HUDEP-2 (cell line): Measurements from ENCODE around the gene HMG20A.

Experiments
- DNase-seq, 76 experiments: peaks; one replicate each; lab custom pipeline; 2025; ENCODE audit not compliant: unreplicated experiment in 76 of 76; lab: John Stamatoyannopoulos, UW

The HMG20A gene

GRCh38 chr15:77495838-77496596 lies 75.3 kb downstream of the HMG20A start:
- no peak for DNase-seq

DNA sequence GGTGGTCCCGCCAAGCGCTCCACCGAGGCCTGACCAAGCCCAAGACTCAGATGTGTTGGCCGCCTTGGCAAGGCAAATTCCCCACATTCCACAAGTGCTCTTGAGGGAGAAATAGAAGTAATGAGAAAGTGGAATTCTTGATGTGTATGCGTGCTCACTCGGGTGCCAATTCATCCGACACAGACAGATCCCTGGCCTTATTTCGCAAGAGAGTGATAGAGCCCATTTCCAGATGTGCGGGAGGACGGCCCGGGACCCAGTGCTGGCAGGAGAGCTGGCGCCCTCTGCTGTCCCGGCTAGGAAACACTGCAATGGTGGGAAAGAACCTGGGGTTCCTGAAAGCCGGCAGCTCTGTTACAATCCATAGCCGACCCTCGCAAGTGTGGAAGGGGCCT lies 76.0 kb downstream of the HMG20A start:
- peak in 61 of 76 experiments; percentile 5 to 70 (median 51) for DNase-seq

GRCh38 chr15:77497110-77497737 lies 76.5 kb downstream of the HMG20A start:
- DNase-seq = no peak

GRCh38 chr15:77497942-77498361 lies 77.3 kb downstream of the HMG20A start:
- DNase-seq = no peak

DNA sequence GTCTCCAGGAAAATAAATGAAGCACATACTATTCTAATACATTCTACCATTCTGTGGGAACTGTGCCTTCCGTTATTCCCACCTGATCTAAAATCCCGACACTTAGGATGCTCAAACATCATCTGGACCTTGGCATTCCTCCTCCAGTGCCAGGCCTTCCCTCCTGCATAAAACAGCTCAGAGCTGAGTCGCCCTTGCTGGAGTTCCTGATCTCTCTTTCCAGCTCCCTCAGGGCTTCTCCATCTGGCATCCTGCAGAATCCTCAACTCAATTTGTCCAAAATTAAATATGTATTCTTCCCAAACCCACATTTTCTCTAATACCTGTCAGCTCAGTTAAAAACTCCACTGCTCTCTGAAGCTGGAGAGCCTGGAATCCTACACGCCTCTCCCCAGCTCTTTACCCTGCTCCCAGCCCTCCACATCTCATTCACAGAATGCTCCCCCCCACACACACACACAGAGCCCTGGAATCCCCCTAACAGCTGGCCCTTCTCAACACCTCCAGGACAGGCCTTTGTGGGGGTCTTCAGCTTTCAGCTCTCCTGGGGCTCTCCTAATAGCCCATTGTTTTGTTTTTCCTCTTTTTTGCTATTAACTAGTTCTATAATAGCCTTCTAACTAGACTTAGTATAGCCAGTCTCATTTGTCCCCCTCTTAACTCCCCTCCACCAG lies 78.5 kb downstream of the HMG20A start:
- no peak for DNase-seq

GRCh38 chr15:77500989-77501388 lies 80.3 kb downstream of the HMG20A start:
- no peak for DNase-seq

- no peak for DNase-seq
Observed at GRCh38 chr15:77502379-77503095, 81.8 kb downstream of the HMG20A start.

GRCh38 chr15:77503240-77503639 lies 82.6 kb downstream of the HMG20A start:
- DNase-seq = no peak

- no peak for DNase-seq
Observed at GRCh38 chr15:77503764-77504163, 83.1 kb downstream of the HMG20A start.

GRCh38 chr15:77504306-77504705 lies 83.6 kb downstream of the HMG20A start:
- no peak for DNase-seq

DNA sequence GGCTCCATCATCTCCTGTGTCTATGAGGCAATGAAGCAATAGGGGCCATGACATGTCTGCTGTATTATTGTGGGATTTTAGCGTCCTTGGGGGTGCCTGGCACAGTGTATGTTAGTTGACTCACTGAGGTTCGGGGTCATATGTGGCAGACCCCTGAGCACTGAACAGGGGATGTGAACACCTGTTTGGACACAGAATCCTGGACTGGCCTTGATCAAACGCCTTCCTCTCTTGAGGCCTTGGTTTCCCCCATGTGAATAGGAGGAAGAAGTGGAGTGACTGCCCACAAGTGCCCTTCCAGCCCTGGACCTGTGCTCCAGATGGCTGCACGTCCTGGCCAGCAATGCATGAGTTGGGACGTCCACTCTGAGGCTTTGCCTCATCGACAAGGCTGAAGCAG lies 84.2 kb downstream of the HMG20A start:
- DNase-seq = no peak

- DNase-seq = no peak
Observed at GRCh38 chr15:77505556-77505955, 84.9 kb downstream of the HMG20A start.

GRCh38 chr15:77506311-77507142 lies 85.8 kb downstream of the HMG20A start:
- no peak for DNase-seq

- peak in 1 of 76 experiments; percentile 8 for DNase-seq
Observed at GRCh38 chr15:77507143-77507897, 86.6 kb downstream of the HMG20A start.

DNA sequence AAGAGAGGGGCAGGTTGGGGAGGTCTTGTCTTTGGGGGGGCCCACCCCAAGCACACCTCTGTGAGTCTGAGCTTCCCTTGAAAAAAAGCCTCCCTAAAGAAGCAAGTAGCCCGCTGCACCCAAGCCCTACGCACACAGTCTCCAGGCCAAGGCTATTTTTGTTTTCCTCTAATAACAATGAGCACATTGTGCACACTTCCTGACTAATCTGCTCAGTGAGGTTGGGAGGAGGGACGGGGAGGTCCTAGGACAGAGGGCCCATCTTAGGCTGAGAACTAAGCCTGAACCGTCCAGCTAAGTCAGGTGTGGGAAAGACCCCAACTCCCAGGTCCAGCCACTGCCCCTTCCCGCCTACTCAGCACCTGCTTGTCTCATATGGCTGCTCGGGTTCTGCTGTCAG lies 87.2 kb downstream of the HMG20A start:
- DNase-seq = no peak

DNA sequence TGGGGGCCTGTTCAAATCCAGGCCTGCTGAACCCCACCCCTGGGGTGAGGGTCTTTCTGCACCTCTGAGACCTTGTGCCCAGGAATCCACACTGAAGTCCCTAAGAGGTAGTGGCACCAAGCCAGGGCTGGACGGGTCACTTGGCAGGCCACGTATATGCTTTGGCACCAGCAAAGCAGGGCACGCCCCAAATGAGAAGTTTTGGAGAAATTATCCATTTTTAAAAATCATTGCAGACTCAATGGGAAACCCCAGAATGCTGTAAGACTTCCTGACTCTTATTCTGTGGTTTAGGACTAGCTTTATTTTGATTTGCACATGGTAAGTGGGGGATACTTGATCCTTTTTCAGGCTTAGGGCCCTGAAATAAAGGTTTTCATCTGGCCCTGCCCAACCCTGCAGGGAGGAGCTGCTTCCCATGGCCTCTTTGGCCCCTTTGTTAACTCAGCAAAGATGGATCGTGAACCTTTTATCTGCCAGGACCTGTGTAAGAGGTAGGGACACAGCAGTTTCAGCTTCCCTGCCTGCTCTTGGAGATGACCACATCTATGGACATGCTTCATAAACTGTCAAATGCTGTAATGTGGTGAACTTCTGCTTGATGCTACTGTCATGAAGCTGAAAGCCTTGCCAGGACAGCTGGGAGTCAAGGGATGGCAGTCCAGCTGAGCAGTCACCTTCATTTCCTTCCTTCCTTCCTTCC lies 88.0 kb downstream of the HMG20A start:
- DNase-seq = no peak

GRCh38 chr15:77510066-77511057 lies 89.7 kb downstream of the HMG20A start:
- DNase-seq = no peak

DNA sequence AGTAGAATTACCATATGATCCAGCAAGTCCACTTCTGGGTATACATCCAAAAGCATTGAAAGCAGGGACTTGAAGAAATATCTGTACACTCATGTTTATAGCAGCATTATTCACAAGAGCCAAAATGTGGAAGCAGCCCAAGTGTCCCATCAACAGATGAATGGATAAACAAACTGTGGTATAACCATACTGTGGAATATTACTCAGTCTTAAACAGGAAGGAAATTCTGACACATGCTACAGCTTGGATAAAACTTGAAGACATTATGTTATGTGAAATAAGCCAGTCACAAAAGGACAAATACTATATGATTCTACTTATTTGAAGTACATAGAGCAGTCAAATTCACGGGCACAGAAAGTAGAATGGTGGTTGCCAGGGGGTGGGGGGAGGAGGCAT lies 91.2 kb downstream of the HMG20A start:
- no peak for DNase-seq
